GM12878 (cell line): ENCODE measurements around the gene GORASP2. TPM values are rescaled to one million over a fixed set of nuclear protein-coding genes. Genes with fewer than 3 reads are reported as not detected.

Experiments
- CBX3 ChIP-seq: fragments of 200-600 bp; sonication (generic); IDR thresholded peaks from 2 replicates; pipeline ENCODE4 v1.6.1; 2016; ENCODE audit warnings: low read depth, borderline replicate concordance
- CHD2 ChIP-seq: IDR thresholded peaks from 2 replicates; pipeline ENCODE4 v1.6.1; 2011; ENCODE audit warnings: low read depth, low read length, improper control_type of control experiment, borderline replicate concordance
- ETV6 ChIP-seq, 2 experiments: fragments of 450-650 bp in 1 of 2; IDR thresholded peaks in 1 of 2; conservative IDR thresholded peaks in 1 of 2; 2 replicates each; pipeline ENCODE4 v1.6.1; 2014; ENCODE audit warnings: antibody characterized with exemption in 1 of 2, borderline replicate concordance in 1 of 2, low read depth in 1 of 2, mild to moderate bottlenecking in 1 of 2, moderate library complexity in 1 of 2
- GABPA ChIP-seq: IDR thresholded peaks from 2 replicates; pipeline ENCODE4 v1.6.1; 2014; ENCODE audit warnings: antibody characterized with exemption, low read depth, mild to moderate bottlenecking, inconsistent platforms
- HCFC1 ChIP-seq: fragments of 150-350 bp; IDR thresholded peaks from 2 replicates; pipeline ENCODE4 v1.6.1; 2014; ENCODE audit warnings: low read length
- HDAC6 ChIP-seq: fragments of 200-600 bp; sonication (generic); IDR thresholded peaks from one replicate; pipeline ENCODE4 v1.8.0; 2017; ENCODE audit warnings: antibody characterized with exemption; ENCODE audit not compliant: unreplicated experiment
- IKZF1 ChIP-seq: fragments of 450-650 bp; conservative IDR thresholded peaks from 2 replicates; pipeline ENCODE4 v1.6.1; 2017; ENCODE audit warnings: antibody characterized with exemption, mild to moderate bottlenecking
- MXI1 ChIP-seq: fragments of 150-350 bp; IDR thresholded peaks from 2 replicates; pipeline ENCODE4 v1.6.1; 2011; ENCODE audit warnings: low read depth, mild to moderate bottlenecking, inconsistent platforms, low read length, improper control_type of control experiment
- MYC ChIP-seq: IDR thresholded peaks from 2 replicates; pipeline ENCODE4 v1.6.1; 2011; ENCODE audit warnings: mild to moderate bottlenecking, low read length, moderate library complexity, inconsistent platforms; ENCODE audit not compliant: insufficient read depth, insufficient replicate concordance, insufficient read length, severe bottlenecking
- NBN ChIP-seq: fragments of 450-650 bp; IDR thresholded peaks from 2 replicates; pipeline ENCODE4 v1.6.1; 2016
- POLR2AphosphoS5 ChIP-seq: IDR thresholded peaks from 2 replicates; pipeline ENCODE4 v1.6.1; 2011; ENCODE audit warnings: mild to moderate bottlenecking, low read length, inconsistent platforms
- RELB ChIP-seq: fragments of 450-650 bp; IDR thresholded peaks from 2 replicates; pipeline ENCODE4 v1.6.1; 2017; ENCODE audit warnings: low read depth, mild to moderate bottlenecking, moderate library complexity
- RUNX3 ChIP-seq: IDR thresholded peaks from 2 replicates; pipeline ENCODE4 v1.6.1; 2012; ENCODE audit warnings: low read length, inconsistent platforms
- SIX5 ChIP-seq: IDR thresholded peaks from 2 replicates; pipeline ENCODE4 v1.6.1; 2011; ENCODE audit warnings: mild to moderate bottlenecking, low read depth, low read length, moderate library complexity; ENCODE audit not compliant: severe bottlenecking
- SMARCA5 ChIP-seq: fragments of 450-650 bp; IDR thresholded peaks from 2 replicates; pipeline ENCODE4 v1.6.1; 2017; ENCODE audit warnings: mild to moderate bottlenecking
- SPI1 ChIP-seq: IDR thresholded peaks from 2 replicates; pipeline ENCODE4 v1.6.1; 2011; ENCODE audit warnings: low read depth, mild to moderate bottlenecking, low read length, moderate library complexity, borderline replicate concordance; ENCODE audit not compliant: insufficient read depth
- STAT3 ChIP-seq: IDR thresholded peaks from 2 replicates; pipeline ENCODE4 v1.6.1; 2011; ENCODE audit warnings: low read depth, low read length, improper control_type of control experiment
- ZNF24 ChIP-seq: fragments of 450-650 bp; IDR thresholded peaks from 2 replicates; pipeline ENCODE4 v1.6.1; 2017; ENCODE audit warnings: antibody characterized with exemption, mild to moderate bottlenecking
- polyA plus RNA-seq, 11 experiments: library from polyadenylated mRNA; depleted of rRNA in 4 of 11; unstranded in 6 of 11; stranded (reverse) in 5 of 11; fragments of >200 nt; fragmentation: Nextera tagmentation in 4 of 11; fragmentation: Illumina TruSeq in 1 of 11; extraction: Ambion mirVana in 4 of 11; extraction: Trizol in 1 of 11; gene quantifications; 1 replicate in 1 of 11; 2 replicates in 10 of 11; pipeline versions ENCODE4 v1.2.1 to v1.2.3, GENCODE V29; 2011 to 2016; ENCODE audit warnings: inconsistent platforms in 2 of 11, missing spikeins in 2 of 11, low read depth in 1 of 11
- total RNA-seq, 4 experiments: library from RNA; depleted of rRNA in 3 of 4; stranded (reverse); fragments of >200 nt in 3 of 4; fragmentation: Illumina TruSeq in 1 of 4; extraction: Trizol in 1 of 4; gene quantifications; 2 replicates each; pipeline versions ENCODE4 v1.2.1 to v1.2.3, GENCODE V29; 2013 to 2021
- TF ChIP-seq, protein P1 (sequence below): fragments of 450-650 bp; IDR thresholded peaks from 2 replicates; pipeline ENCODE4 v1.6.1; 2017; ENCODE audit warnings: mild to moderate bottlenecking, low read depth, inconsistent platforms; ENCODE audit not compliant: poor library complexity, severe bottlenecking
- TF ChIP-seq, protein P2 (sequence below): IDR thresholded peaks from 2 replicates; pipeline ENCODE4 v1.6.1; 2012; ENCODE audit warnings: mild to moderate bottlenecking, low read depth, low read length

The GORASP2 gene
- total and polyA plus RNA-seq, 10 of the 15 experiments (the other 5 are each of a cell fraction or from before 2014, with no cell fraction given) = 26.3 to 169 (median 103) TPM

- TF ChIP-seq CBX3 = no peak
- TF ChIP-seq RUNX3 = peak; percentile 31
- TF ChIP-seq HDAC6 = no peak
- TF ChIP-seq ETV6 (conservative IDR thresholded peaks at IDR 0.05 in 1 of 2, IDR thresholded peaks at IDR 0.05 in 1 of 2; ENCODE audit: borderline replicate concordance in 1 of 2, low read depth in 1 of 2) = no peak
- 0 out of 2 replicates have a peak, but pooled peaks have one; percentile 9 for TF ChIP-seq SPI1
- peak; percentile 66 for TF ChIP-seq HCFC1
- TF ChIP-seq POLR2AphosphoS5 = peak; percentile 89
- TF ChIP-seq, protein P1, sequence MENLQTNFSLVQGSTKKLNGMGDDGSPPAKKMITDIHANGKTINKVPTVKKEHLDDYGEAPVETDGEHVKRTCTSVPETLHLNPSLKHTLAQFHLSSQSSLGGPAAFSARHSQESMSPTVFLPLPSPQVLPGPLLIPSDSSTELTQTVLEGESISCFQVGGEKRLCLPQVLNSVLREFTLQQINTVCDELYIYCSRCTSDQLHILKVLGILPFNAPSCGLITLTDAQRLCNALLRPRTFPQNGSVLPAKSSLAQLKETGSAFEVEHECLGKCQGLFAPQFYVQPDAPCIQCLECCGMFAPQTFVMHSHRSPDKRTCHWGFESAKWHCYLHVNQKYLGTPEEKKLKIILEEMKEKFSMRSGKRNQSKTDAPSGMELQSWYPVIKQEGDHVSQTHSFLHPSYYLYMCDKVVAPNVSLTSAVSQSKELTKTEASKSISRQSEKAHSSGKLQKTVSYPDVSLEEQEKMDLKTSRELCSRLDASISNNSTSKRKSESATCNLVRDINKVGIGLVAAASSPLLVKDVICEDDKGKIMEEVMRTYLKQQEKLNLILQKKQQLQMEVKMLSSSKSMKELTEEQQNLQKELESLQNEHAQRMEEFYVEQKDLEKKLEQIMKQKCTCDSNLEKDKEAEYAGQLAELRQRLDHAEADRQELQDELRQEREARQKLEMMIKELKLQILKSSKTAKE = no peak
- 0 out of 2 replicates have a peak, but pooled peaks have one; percentile 28 for TF ChIP-seq CHD2
- TF ChIP-seq MXI1 = peak; percentile 82; the same call in 1 of the 2 replicates
- TF ChIP-seq SIX5 = peak; percentile 40
- TF ChIP-seq GABPA = peak; percentile 96
- TF ChIP-seq IKZF1 = no peak
- peak; percentile 58 for TF ChIP-seq MYC
- TF ChIP-seq STAT3 = no peak
- TF ChIP-seq NBN = no peak; the same call in 1 of the 2 replicates
- 0 out of 2 replicates have a peak, but pooled peaks have one; percentile 16 for TF ChIP-seq RELB
- TF ChIP-seq, protein P2, sequence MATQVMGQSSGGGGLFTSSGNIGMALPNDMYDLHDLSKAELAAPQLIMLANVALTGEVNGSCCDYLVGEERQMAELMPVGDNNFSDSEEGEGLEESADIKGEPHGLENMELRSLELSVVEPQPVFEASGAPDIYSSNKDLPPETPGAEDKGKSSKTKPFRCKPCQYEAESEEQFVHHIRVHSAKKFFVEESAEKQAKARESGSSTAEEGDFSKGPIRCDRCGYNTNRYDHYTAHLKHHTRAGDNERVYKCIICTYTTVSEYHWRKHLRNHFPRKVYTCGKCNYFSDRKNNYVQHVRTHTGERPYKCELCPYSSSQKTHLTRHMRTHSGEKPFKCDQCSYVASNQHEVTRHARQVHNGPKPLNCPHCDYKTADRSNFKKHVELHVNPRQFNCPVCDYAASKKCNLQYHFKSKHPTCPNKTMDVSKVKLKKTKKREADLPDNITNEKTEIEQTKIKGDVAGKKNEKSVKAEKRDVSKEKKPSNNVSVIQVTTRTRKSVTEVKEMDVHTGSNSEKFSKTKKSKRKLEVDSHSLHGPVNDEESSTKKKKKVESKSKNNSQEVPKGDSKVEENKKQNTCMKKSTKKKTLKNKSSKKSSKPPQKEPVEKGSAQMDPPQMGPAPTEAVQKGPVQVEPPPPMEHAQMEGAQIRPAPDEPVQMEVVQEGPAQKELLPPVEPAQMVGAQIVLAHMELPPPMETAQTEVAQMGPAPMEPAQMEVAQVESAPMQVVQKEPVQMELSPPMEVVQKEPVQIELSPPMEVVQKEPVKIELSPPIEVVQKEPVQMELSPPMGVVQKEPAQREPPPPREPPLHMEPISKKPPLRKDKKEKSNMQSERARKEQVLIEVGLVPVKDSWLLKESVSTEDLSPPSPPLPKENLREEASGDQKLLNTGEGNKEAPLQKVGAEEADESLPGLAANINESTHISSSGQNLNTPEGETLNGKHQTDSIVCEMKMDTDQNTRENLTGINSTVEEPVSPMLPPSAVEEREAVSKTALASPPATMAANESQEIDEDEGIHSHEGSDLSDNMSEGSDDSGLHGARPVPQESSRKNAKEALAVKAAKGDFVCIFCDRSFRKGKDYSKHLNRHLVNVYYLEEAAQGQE = no peak
- no peak for TF ChIP-seq ZNF24
- peak; percentile 51; the same call in 1 of the 2 replicates for TF ChIP-seq SMARCA5
Observed at GRCh38 chr2:170930131-170930990, 1.3 kb downstream of the GORASP2 start (continued).
